ENCODE data around the gene DNAJB13. TPM values are rescaled to one million over a fixed set of nuclear protein-coding genes. Genes with fewer than 3 reads are reported as not detected.
A peak's percentile ranks its signal among the peaks of the same experiment; 100 is the strongest.

Gene DNAJB13
- total and polyA plus RNA-seq, 2 experiments from 2014 or later: 0.41 TPM; not detected in 1

- no peaks in the 10 kb centered on the region for H3K9me3 ChIP-seq (ENCODE audit: low read depth)
Measured at GRCh38 chr11:73980001-73980961, 29.5 kb downstream of the DNAJB13 start.

GRCh38 chr11:73981051-73981805, 30.4 kb downstream of the DNAJB13 start:
- H3K4me3 ChIP-seq: no peak overlapping the region

More at GRCh38 chr11:73980001-73980961, 29.5 kb downstream of the DNAJB13 start:
- TF ChIP-seq EZH2 (IDR thresholded peaks at IDR 0.05; ENCODE audit: insufficient read depth, poor library complexity, severe bottlenecking) (no peak), EZH2phosphoT487 (IDR thresholded peaks at IDR 0.05; ENCODE audit: insufficient read depth, low read depth) (no peak)
- no peak for DNase-seq
- no peaks in the 10 kb centered on the region for H3K79me2 ChIP-seq (ENCODE audit: insufficient read depth)
- no peak overlapping the region for H3K4me2 ChIP-seq (ENCODE audit: unreplicated experiment)
- H2AFZ ChIP-seq: no peak overlapping the region
- H3K4me3 ChIP-seq: no peak overlapping the region
- H3K27me3 ChIP-seq (replicated peaks; ENCODE audit: insufficient read depth): no peaks in the 10 kb centered on the region
- H3K9me2 ChIP-seq (ENCODE audit: insufficient read depth): no peaks in the 10 kb centered on the region
- in situ Hi-C loops (cut with MboI): no loop called here
- no peaks in the 10 kb centered on the region for H4K20me1 ChIP-seq (ENCODE audit: insufficient read depth)
- 81 to 82% methylated on average over 6 of the region's 6 CpGs for WGBS, 2 experiments (ENCODE audit: low coverage in 1 of 2, low lambda C conversion rate in 2 of 2, missing lambda C conversion rate in 2 of 2)
- H3F3A ChIP-seq (ENCODE audit: insufficient read depth): peaks cover 9% of the 10 kb centered on the region; the same call in 1 of the 2 replicates
- no peaks in the 10 kb centered on the region for H3K4me1 ChIP-seq (ENCODE audit: insufficient read depth)
- H3K9ac ChIP-seq: no peak overlapping the region
- no peaks in the 10 kb centered on the region for H3K36me3 ChIP-seq (ENCODE audit: low read depth)
- no peak overlapping the region for H3K27ac ChIP-seq

GRCh38 chr11:73982595-73982989, 31.8 kb downstream of the DNAJB13 start, which contains the start of gene UCP2:
TSS of gene UCP2 (minus strand) at chr11:73982843. CDS start at chr11:73978378, 4,465 bp downstream.
- 2 to 7% methylated on average over 21 to 26 of the region's 43 CpGs for WGBS, 2 experiments (ENCODE audit: low coverage in 1 of 2, low lambda C conversion rate in 2 of 2, missing lambda C conversion rate in 2 of 2)
- H3K36me3 ChIP-seq (ENCODE audit: low read depth): no peaks in the 10 kb centered on the region

More at GRCh38 chr11:73981051-73981805, 30.4 kb downstream of the DNAJB13 start:
- Histone ChIP-seq H4K20me1 (ENCODE audit: insufficient read depth) (no peaks in the 10 kb centered on the region), H3K4me2 (ENCODE audit: unreplicated experiment) (no peak overlapping the region), H3K4me1 (ENCODE audit: insufficient read depth) (no peaks in the 10 kb centered on the region), H3K36me3 (ENCODE audit: low read depth) (no peaks in the 10 kb centered on the region), H3K9ac (no peak overlapping the region), H2AFZ (no peak overlapping the region), H3K27me3 (replicated peaks; ENCODE audit: insufficient read depth) (no peaks in the 10 kb centered on the region), H3K9me3 (ENCODE audit: low read depth) (no peaks in the 10 kb centered on the region), H3K9me2 (ENCODE audit: insufficient read depth) (no peaks in the 10 kb centered on the region), H3K27ac (no peak overlapping the region), H3K79me2 (ENCODE audit: insufficient read depth) (no peaks in the 10 kb centered on the region), H3F3A (ENCODE audit: insufficient read depth) (peaks cover 9% of the 10 kb centered on the region; the same call in 1 of the 2 replicates)
- TF ChIP-seq EZH2phosphoT487 (IDR thresholded peaks at IDR 0.05; ENCODE audit: insufficient read depth, low read depth): no peak
- no peak for TF ChIP-seq EZH2 (IDR thresholded peaks at IDR 0.05; ENCODE audit: insufficient read depth, poor library complexity, severe bottlenecking)
- DNase-seq: no peak
- WGBS, 2 experiments (ENCODE audit: low coverage in 1 of 2, low lambda C conversion rate in 2 of 2, missing lambda C conversion rate in 2 of 2): 86 to 89% methylated on average over 13 of the region's 13 CpGs
- in situ Hi-C loops (cut with MboI): no loop called here

More at GRCh38 chr11:73982595-73982989, 31.8 kb downstream of the DNAJB13 start, which contains the start of gene UCP2:
- H3K4me3 ChIP-seq: peak within 1 kb of the TSS; percentile 76
- peak within 1 kb of the TSS; percentile 89 for H3K4me2 ChIP-seq (ENCODE audit: unreplicated experiment)
- H4K20me1 ChIP-seq (ENCODE audit: insufficient read depth): no peaks in the 10 kb centered on the region
- peak within 1 kb of the TSS; percentile 76 for H3K9ac ChIP-seq
- no peaks in the 10 kb centered on the region for H3K9me2 ChIP-seq (ENCODE audit: insufficient read depth)
- peak within 1 kb of the TSS; percentile 46 for H3K27ac ChIP-seq
- no peaks in the 10 kb centered on the region for H3K9me3 ChIP-seq (ENCODE audit: low read depth)
- H3F3A ChIP-seq (ENCODE audit: insufficient read depth): peaks cover 9% of the 10 kb centered on the region; the same call in 1 of the 2 replicates
- H3K79me2 ChIP-seq (ENCODE audit: insufficient read depth): no peaks in the 10 kb centered on the region
- in situ Hi-C loops (cut with MboI): no loop called here
- no peaks in the 10 kb centered on the region for H3K27me3 ChIP-seq (replicated peaks; ENCODE audit: insufficient read depth)
- DNase-seq: peak; percentile 91
- peak within 1 kb of the TSS; percentile 99 for H2AFZ ChIP-seq
- TF ChIP-seq EZH2 (IDR thresholded peaks at IDR 0.05; ENCODE audit: insufficient read depth, poor library complexity, severe bottlenecking): no peak
- no peaks in the 10 kb centered on the region for H3K4me1 ChIP-seq (ENCODE audit: insufficient read depth)

All from GM23248 (cell line).